CD4-positive, alpha-beta T cell treated with Interleukin-17A for 1 hour (primary cell): Measurements from ENCODE around the gene KCNG1.

Source experiments
- DNase-seq: peaks from one replicate; pipeline ENCODE4 v3.0.0-alpha.2; 2020

Gene KCNG1

GRCh38 chr20:51034988-51035656 is 12.2 kb upstream of the KCNG1 start:
- no peak for DNase-seq

- no peak for DNase-seq
Measured at GRCh38 chr20:51034476-51034875, 11.6 kb upstream of the KCNG1 start.

GRCh38 chr20:51029963-51030920 is 7.3 kb upstream of the KCNG1 start:
- DNase-seq = no peak

- DNase-seq = no peak
Measured at GRCh38 chr20:51029556-51029955, 6.6 kb upstream of the KCNG1 start.

GRCh38 chr20:51028616-51029212 is 5.8 kb upstream of the KCNG1 start:
- DNase-seq = no peak

GRCh38 chr20:51027035-51027795 is 4.3 kb upstream of the KCNG1 start:
- no peak for DNase-seq

GRCh38 chr20:51026269-51026668 is 3.4 kb upstream of the KCNG1 start:
- no peak for DNase-seq

GRCh38 chr20:51024761-51025160 is 1.9 kb upstream of the KCNG1 start:
- DNase-seq = no peak

GRCh38 chr20:51023617-51024155 is 779 bp upstream of the KCNG1 start:
- no peak for DNase-seq

- no peak for DNase-seq
Measured at GRCh38 chr20:51022227-51022802, 592 bp downstream of the KCNG1 start.

- no peak for DNase-seq
Measured at GRCh38 chr20:51021067-51022025, 1.6 kb downstream of the KCNG1 start.

- no peak for DNase-seq
Measured at GRCh38 chr20:51020657-51021056, 2.2 kb downstream of the KCNG1 start.

GRCh38 chr20:51019656-51020592 is 3.0 kb downstream of the KCNG1 start:
- DNase-seq = no peak

- DNase-seq = no peak
Measured at GRCh38 chr20:51017251-51017650, 5.7 kb downstream of the KCNG1 start.

- DNase-seq = no peak
Measured at GRCh38 chr20:51016521-51016920, 6.4 kb downstream of the KCNG1 start.

- DNase-seq = no peak
Measured at GRCh38 chr20:51014797-51015722, 7.8 kb downstream of the KCNG1 start.

GRCh38 chr20:51013577-51014330 is 9.2 kb downstream of the KCNG1 start:
- DNase-seq = no peak

- DNase-seq = no peak
Measured at GRCh38 chr20:51012357-51012756, 10.6 kb downstream of the KCNG1 start.
